ENCODE results near the gene NFS1.
A peak's percentile ranks its signal among the peaks of the same experiment; 100 is the strongest.

NFS1 gene

GRCh38 chr20:35680452-35681183 lies 18.5 kb downstream of the NFS1 start:
- DNase-seq (ENCODE audit: extremely low read depth in 1 of 2, low read depth in 1 of 2): no peak

DNA sequence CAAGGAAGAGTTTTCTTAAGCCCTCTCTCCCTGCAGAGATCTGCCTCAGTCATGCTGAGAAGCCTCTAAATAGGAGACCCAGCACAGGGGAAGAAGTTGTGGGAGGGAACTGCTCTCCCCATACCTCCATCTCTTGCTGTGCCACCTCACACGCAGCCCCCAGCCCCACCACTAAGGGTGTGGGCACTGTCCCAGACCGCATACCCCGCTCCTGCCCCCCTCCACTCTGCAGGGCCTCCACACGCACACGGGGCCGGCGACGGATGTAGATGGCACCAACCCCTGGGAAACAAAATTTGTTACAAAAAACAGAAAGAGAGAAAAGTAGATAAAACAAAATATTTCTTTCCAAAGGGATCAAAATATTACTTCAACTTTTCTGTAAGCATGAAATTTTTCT lies 24.2 kb downstream of the NFS1 start:
- no peak for DNase-seq (ENCODE audit: extremely low read depth in 1 of 2, low read depth in 1 of 2)

DNA sequence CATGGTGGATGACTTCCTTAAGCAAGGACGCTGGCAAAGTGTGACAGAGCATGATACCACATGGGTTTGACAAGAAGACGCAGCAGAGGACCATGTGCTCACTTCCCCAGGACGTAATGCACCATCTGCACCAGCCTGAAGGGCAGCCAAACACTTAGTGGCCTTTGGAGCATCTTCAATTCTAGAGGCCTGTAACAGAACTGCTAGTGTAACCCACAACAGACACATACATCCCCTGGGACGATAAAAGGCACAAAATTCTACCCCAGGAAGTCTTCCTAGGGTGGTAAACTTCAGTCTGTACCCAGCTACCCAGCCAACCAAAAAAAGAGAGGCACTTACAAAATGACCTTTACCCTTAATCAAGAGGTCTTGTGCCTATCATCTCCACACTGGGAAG lies 25.3 kb downstream of the NFS1 start:
- no peak for DNase-seq (ENCODE audit: extremely low read depth in 1 of 2, low read depth in 1 of 2)

DNA sequence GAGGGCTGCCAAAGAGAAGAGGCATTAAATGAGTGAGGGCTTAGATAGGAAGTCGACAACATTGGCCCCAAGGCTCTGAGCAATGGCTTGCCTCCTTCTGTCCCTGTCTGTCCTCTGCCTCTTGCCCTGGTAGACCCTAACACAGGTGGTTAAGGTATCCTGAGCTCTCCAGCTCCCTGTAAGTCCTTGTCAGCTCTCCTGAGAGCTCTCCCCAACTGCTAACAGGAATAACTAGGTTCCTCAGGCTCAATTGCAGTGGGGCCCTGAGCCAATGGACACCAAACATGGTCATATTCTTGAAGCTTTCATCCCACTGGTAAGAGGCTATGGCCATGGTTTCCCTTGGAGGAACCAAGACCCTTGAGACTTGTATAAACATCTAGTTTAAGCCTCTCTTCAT lies 29.5 kb downstream of the NFS1 start:
- DNase-seq (ENCODE audit: extremely low read depth in 1 of 2, low read depth in 1 of 2): no peak

DNA sequence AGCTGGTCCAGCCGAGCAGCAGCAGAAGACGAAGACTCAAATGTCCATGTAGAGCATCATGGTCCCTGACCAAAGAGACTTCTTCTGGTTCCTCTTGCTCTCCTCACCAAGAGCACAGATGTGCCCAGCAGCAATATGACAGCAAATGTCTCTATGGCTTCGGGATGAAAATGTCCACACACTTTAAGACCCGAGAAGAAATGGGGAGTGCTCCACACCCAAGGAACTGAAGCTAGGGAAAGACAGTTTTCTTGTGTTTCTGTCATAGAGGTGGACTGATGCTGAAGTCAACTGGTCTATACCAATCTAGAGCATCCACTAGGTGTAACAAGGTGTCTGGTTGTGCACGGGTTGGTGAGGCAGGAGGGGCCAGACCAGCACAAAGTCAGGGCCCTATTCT lies 29.9 kb downstream of the NFS1 start:
- no peak for DNase-seq (ENCODE audit: extremely low read depth in 1 of 2, low read depth in 1 of 2)

GRCh38 chr20:35665949-35666288 lies 33.2 kb downstream of the NFS1 start:
- DNase-seq (ENCODE audit: extremely low read depth in 1 of 2, low read depth in 1 of 2): no peak

- DNase-seq (ENCODE audit: extremely low read depth in 1 of 2, low read depth in 1 of 2): peak; percentile 83
These were observed 34.5 kb downstream of the NFS1 start, which contains the start of the genes CPNE1 and RBM12 for GRCh38 chr20:35664466-35665206. TSS of gene CPNE1 (minus strand) at chr20:35664900. CDS start at chr20:35632923, 31,977 bp downstream. TSS of gene RBM12 (minus strand) at chr20:35664900. CDS start at chr20:35655322, 9,578 bp downstream.

- peak; percentile 19 to 36 for DNase-seq (ENCODE audit: extremely low read depth in 1 of 2, low read depth in 1 of 2)
These were observed 35.4 kb downstream of the NFS1 start for GRCh38 chr20:35663516-35664465.

- DNase-seq (ENCODE audit: extremely low read depth in 1 of 2, low read depth in 1 of 2): no peak
These were observed 36.6 kb downstream of the NFS1 start for GRCh38 chr20:35662551-35662950.

DNA sequence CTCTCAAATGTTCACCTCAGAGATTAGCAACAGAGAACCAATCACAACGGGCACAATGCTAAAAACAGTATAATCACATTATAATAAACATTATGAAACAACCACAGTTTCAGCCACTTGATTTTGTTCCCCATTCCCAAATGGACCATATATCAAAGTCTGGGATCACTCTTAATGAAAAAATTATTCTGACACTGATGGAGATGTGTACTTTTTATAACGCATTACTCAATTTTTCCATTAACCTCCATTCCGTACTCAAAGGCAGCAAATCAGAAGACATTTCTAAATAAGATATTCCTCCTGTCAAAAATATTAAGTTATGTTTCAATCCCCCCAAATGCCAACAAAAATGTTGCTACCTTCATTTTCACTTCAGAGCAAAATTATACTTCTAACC lies 37.2 kb downstream of the NFS1 start:
- DNase-seq (ENCODE audit: extremely low read depth in 1 of 2, low read depth in 1 of 2): no peak

DNA sequence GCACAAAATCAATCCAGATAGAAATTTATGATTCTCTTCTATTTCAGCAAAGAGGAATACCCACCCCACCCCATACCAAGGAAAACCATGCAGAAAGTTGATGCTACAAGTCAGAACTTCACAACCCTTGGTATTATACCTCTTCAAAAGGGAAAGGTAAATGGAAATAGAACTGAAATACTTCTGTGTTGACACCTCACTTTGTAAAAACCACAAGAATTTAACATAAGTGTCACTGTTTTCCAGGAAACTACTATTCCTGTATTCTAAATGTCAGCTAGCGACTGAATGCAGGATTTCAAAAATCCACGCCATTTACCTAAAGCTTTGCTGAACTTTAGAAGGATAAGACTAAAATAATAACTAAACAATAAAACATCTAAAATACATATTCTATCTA lies 38.1 kb downstream of the NFS1 start:
- no peak for DNase-seq (ENCODE audit: extremely low read depth in 1 of 2, low read depth in 1 of 2)

DNA sequence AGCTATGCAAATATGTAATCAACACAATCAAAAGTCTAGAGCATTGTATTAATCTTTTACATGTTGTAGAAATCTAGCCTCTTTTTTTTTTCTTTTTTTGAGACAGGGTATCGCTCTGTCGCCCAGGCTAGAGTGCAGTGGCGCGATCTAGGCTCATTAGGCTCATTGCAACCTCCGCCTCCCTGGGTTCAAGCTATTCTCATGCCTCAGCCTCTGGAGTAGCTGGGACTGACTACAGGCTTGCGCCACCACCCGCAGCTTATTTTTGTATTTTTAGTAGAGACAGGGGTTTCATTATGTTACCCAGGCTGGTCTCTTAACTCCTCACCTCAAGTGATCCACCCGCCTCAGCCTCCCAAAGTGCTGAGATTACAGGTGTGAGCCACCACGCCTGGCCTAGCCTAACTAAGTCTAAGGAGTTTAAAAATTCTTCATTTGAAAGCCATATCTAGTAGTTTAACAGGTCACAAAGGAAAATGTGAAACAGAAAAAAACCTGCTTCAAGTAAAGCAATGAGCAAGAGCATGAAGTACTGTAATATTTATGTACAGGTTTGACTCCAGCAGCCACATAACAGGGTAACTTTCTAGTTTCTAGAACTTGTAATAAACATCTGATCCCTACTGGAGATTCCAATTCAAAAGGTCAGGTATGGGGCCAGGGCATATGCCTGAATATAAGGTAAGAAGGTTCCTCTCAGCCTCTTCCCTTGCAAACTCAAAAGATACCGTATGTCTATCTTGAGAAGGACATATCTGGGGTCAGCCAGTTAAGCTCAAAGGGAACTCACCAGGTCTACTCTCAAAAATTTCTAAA lies 38.8 kb downstream of the NFS1 start:
- DNase-seq (ENCODE audit: extremely low read depth in 1 of 2, low read depth in 1 of 2): no peak

DNA sequence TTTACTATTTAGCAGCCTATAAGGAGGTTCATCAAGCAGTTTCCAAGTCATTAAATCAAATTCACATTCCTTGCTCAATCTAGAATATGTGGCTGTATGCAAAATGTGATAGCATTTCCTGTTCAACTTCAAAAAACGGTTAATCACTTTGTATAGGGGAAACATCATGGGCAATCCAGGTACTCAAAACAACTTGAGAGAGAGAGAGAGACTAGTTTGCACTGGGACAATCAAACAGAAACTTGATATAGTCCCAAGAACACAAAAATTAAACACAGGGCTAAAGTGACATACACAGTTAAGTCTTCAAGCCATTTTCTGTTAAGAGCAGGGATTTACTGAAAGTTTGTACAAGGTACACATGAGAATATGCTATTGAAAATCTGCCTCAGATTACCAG lies 41.9 kb downstream of the NFS1 start:
- no peak for DNase-seq (ENCODE audit: extremely low read depth in 1 of 2, low read depth in 1 of 2)

- DNase-seq (ENCODE audit: extremely low read depth in 1 of 2, low read depth in 1 of 2): no peak
These were observed 44.7 kb downstream of the NFS1 start for GRCh38 chr20:35654415-35654814.

- DNase-seq (ENCODE audit: extremely low read depth in 1 of 2, low read depth in 1 of 2): no peak
These were observed 45.3 kb downstream of the NFS1 start for GRCh38 chr20:35653893-35654292.

GRCh38 chr20:35653430-35653734 lies 45.8 kb downstream of the NFS1 start:
- DNase-seq (ENCODE audit: extremely low read depth in 1 of 2, low read depth in 1 of 2): no peak

DNA sequence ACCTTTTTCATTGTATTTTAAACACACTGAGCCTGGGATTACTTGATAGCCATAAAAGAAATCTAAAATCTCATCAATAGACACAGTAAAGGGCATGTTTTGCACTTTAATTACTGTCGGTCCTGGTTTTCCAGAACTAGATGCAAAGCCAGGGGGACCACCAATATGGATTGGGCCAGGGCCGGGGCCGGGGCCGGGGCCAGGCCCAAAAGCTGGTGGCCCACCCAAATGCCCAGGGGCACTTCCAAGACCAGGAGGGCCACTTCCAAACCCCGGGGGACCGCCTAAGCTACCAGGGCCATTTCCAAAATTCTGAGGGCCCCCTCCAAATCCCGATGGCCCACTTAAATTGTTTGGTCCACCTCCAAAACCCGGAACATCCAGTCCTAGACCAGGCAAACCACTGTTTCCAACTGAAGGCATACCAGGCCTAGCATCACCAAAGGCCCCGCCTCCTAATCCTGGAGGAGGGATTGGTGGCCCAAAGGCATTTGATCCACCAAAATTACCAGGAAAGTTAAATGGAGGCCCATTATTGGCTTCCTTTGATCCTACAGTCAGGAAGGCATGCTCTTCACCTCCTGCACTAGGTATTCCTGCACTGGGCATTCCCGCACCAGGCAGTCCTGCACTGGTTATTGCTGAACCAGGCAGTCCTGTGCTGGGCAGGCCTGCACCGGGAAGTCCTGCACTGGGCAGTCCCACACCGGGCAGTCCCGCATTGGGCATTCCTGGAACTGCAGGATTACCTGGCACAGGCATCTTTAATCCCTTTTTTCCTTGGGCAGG lies 46.3 kb downstream of the NFS1 start:
- no peak for DNase-seq (ENCODE audit: extremely low read depth in 1 of 2, low read depth in 1 of 2)

GRCh38 chr20:35651958-35652357 lies 47.2 kb downstream of the NFS1 start:
- DNase-seq (ENCODE audit: extremely low read depth in 1 of 2, low read depth in 1 of 2): no peak

- DNase-seq (ENCODE audit: extremely low read depth in 1 of 2, low read depth in 1 of 2): no peak
These were observed 48.5 kb downstream of the NFS1 start for GRCh38 chr20:35650632-35651031.

GRCh38 chr20:35648836-35649235 lies 50.3 kb downstream of the NFS1 start:
- DNase-seq (ENCODE audit: extremely low read depth in 1 of 2, low read depth in 1 of 2): no peak
